Thymus (tissue), 11 donors: ENCODE measurements around the gene ERFL. TPM values are rescaled to one million over a fixed set of nuclear protein-coding genes. Genes with fewer than 3 reads are reported as not detected.
"Not testable (repeated sequence)": the region's sequence is repeated elsewhere in the genome, so short reads cannot be mapped to it uniquely, and the experiment has no call there.

Source experiments
- DNase-seq, 9 donors: peaks; one replicate each; pipeline ENCODE4 v3.0.0-alpha.2; 2013; ENCODE audit warnings: low spot score in 9 of 9, low read depth in 6 of 9, missing footprints in 1 of 9
- H3K27ac ChIP-seq, 2 donors: one replicate each; pipeline ENCODE4 v1.5.1; 2013; ENCODE audit warnings: control low read depth in 1 of 2, low read depth in 1 of 2, low read length in 1 of 2, mild to moderate bottlenecking in 1 of 2, moderate library complexity in 1 of 2
- H3K27me3 ChIP-seq, 2 donors: one replicate each; pipeline ENCODE4 v1.5.1; 2013; ENCODE audit warnings: low read length in 1 of 2; ENCODE audit not compliant: control insufficient read depth in 2 of 2, insufficient read depth in 1 of 2
- H3K36me3 ChIP-seq, 2 donors: one replicate each; pipeline ENCODE4 v1.5.1; 2013; ENCODE audit warnings: low read length in 1 of 2, mild to moderate bottlenecking in 1 of 2, moderate library complexity in 1 of 2; ENCODE audit not compliant: control insufficient read depth in 2 of 2, insufficient read depth in 2 of 2
- H3K4me1 ChIP-seq, 2 donors: one replicate each; pipeline ENCODE4 v1.5.1; 2013; ENCODE audit warnings: low read length in 2 of 2; ENCODE audit not compliant: control insufficient read depth in 2 of 2, insufficient read depth in 2 of 2
- H3K4me3 ChIP-seq, 2 donors: one replicate each; pipeline ENCODE4 v1.5.1; 2013; ENCODE audit warnings: low read length in 2 of 2, control low read depth in 1 of 2, mild to moderate bottlenecking in 1 of 2
- H3K9me3 ChIP-seq, 2 donors: one replicate each; pipeline ENCODE4 v1.5.1; 2013; ENCODE audit warnings: low read length in 1 of 2, mild to moderate bottlenecking in 1 of 2; ENCODE audit not compliant: control insufficient read depth in 2 of 2, insufficient read depth in 1 of 2
- WGBS: extraction: QIAGEN DNeasy Blood & Tissue Kit; methylation state at CpG from one replicate; pipeline ENCODE4 v1.1.7; 2013; 5-methylcytosine and 5-hydroxymethylcytosine counted together
- polyA plus RNA-seq: library from polyadenylated mRNA; stranded (reverse); fragments of 200-250 nt; gene quantifications from one replicate; pipeline ENCODE4 v1.2.3, GENCODE V29; 2013
- total RNA-seq: library from RNA; stranded (reverse); fragments of 120-200 nt; gene quantifications from one replicate; pipeline ENCODE4 v1.2.4, GENCODE V29; 2013
- donor health status: healthy.

Gene ERFL
- total and polyA plus RNA-seq, 2 donors: 0.09 to 3.5 TPM

- H3K9me3 ChIP-seq: no peaks in the 10 kb centered on the region
- H3K4me3 ChIP-seq: no peak overlapping the region
- WGBS: 98% methylated on average over 21 of the region's 21 CpGs
- no peaks in the 10 kb centered on the region for H3K36me3 ChIP-seq
- H3K27ac ChIP-seq: no peak overlapping the region
- no peak for DNase-seq
- H3K4me1 ChIP-seq: peaks cover 35 to 71% of the 10 kb centered on the region in 2 donors
- H3K27me3 ChIP-seq: no peaks in the 10 kb centered on the region
These were observed 49.2 kb downstream of the ERFL start for GRCh38 chr19:41879080-41879479.

GRCh38 chr19:41877916-41878905 lies 50.0 kb downstream of the ERFL start:
- Histone ChIP-seq H3K4me1 (peaks cover 37 to 80% of the 10 kb centered on the region in 2 donors), H3K27me3 (no peaks in the 10 kb centered on the region), H3K36me3 (no peaks in the 10 kb centered on the region), H3K9me3 (no peaks in the 10 kb centered on the region), H3K4me3 (peak overlapping the region; percentile 49 to 53), H3K27ac (peak overlapping the region; percentile 91 to 97)
- no peak for DNase-seq
- WGBS: 66% methylated on average over 17 of the region's 17 CpGs

DNA sequence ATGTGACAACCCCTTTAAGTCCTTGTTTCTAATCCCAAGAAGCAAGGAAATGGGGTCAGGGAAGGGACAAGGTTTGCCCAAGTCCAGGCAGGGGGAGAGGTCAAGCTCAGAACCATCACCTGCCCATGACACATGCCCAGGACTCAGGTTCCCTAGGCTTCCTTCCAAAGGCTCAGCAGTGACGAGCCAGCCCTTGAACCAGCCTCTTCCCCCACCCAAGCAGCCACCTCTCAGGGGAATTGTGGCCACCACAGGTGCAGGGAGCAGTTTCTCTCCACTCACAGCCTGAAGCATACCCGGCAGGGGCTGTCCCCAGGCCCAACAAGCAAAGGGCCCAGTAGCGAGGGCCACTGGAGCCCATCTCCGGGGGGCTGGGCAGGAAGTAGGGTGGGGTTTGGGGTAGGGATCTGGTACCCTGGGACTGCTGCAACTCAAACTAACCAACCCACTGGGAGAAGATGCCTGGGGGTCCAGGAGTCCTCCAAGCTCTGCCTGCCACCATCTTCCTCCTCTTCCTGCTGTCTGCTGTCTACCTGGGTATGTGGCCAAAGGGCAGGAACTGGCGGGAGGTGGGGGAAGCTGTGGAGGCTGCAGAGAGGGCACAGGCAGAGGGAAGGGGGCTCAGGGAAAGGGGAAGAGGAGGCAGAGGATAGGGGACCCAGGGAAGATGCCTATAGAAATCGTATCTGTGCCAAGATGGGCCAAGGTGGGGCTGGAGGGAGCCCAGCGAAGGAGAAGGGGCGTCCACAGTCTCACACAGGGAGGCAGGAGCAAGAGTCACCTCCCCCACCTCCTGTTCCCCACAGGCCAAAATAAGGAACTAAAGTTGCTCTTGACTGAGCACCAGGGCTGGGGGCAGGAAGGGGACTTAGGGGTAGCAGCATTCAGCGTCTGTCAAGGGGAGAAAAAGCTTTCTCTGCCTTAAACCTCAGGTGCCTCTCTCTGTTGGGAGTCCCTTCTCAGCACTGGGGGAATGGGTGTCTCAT lies 51.1 kb downstream of the ERFL start, which contains the start of gene CD79A:
CD79A (plus strand) TSS at position 433 of the 986 bp plus-strand sequence; CDS start at position 459, 26 bp downstream.
- peak within 1 kb of the TSS; percentile 49 to 53 for H3K4me3 ChIP-seq
- H3K27ac ChIP-seq: peak within 1 kb of the TSS; percentile 91 to 97
- no peaks in the 10 kb centered on the region for H3K27me3 ChIP-seq
- 6% methylated on average over 9 of the region's 9 CpGs for WGBS
- peaks cover 41 to 85% of the 10 kb centered on the region in 2 donors for H3K4me1 ChIP-seq
- H3K36me3 ChIP-seq: peaks cover 4 to 7% of the 10 kb centered on the region in 2 donors
- H3K9me3 ChIP-seq: no peaks in the 10 kb centered on the region
- peak in 3 of 9 donors; percentile 52 to 79 (median 57) for DNase-seq

DNA sequence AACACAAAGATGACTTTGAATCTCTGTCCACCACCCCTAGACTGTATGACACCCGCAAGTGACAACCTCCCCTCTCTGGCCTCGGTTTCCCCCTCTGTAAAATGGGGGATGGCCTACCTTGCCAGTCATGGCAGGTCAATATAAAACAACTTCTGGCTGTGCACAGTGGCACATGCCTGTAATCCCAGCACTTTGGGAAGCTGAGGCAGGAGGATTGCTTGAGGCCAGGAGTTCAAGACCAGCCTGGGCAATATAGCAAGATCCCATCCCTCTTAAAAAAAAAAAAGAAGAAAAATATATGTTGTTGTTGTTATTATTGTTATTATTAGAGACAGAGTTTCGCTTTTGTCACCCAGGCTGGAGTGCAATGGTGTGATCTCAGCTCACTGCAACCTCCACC lies 52.3 kb downstream of the ERFL start:
- not testable (repeated sequence) for H3K9me3 ChIP-seq, H3K27me3 ChIP-seq, DNase-seq
- Histone ChIP-seq H3K36me3 (peaks cover 7 to 18% of the 10 kb centered on the region in 2 donors), H3K4me1 (peaks cover 47 to 91% of the 10 kb centered on the region in 2 donors), H3K4me3 (peak overlapping the region in 1 of 2 donors; percentile 32), H3K27ac (peak overlapping the region; percentile 91 to 96)
- WGBS: 74% methylated on average over 3 of the region's 3 CpGs

DNA sequence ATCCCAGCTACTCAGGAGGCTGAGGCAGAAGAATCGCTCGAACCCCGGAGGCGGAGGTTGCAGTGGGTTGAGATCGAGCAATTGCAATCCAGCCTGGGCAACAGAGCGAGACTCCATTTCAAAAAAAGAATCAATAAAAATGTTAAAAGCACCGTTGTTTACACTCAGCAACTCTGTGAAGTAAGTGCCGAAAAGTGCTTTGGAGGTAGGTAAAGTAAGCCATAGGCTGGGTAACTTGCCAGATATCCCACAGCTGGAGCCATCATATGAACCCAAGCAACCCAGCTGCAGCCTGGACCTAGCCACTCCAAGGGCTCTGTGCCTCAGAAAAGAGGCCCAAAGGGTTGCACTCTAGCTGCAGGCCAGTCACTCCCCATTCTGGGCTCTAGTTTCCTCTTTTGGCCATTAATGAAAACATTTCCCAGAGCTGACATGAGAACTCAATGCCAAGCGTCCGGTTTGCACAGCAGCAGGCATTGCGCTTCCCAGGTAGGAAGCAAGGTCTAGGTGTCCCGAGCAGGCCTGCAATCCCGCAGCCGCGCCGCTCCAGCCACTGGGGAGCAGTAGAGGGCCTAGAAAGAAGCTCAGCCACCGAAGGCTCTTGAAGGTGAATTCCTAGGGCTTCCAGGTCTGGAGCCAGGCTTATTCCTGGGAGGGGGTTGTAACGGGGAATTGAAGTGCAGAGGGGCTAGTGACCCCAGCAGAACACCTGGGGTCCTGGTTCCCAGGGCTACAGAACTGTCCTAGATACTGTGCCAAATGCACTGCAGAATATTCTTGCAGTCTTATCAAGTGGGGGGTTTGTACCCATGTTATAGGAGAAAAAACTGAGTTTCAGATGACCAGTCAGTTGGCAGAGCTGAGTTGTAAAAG lies 55.2 kb downstream of the ERFL start:
- H3K27me3 ChIP-seq: no peaks in the 10 kb centered on the region
- peak overlapping the region; percentile 19 to 38 for H3K27ac ChIP-seq
- no peak overlapping the region for H3K4me3 ChIP-seq
- peaks cover 33 to 46% of the 10 kb centered on the region in 2 donors for H3K36me3 ChIP-seq
- DNase-seq: peak in 2 of 9 donors; percentile 61 to 78
- WGBS: 62% methylated on average over 18 of the region's 18 CpGs
- H3K9me3 ChIP-seq: no peaks in the 10 kb centered on the region
- peaks cover 42 to 99% of the 10 kb centered on the region in 2 donors for H3K4me1 ChIP-seq

- peaks cover 36 to 52% of the 10 kb centered on the region in 2 donors for H3K36me3 ChIP-seq
- no peaks in the 10 kb centered on the region for H3K9me3 ChIP-seq
- 94% methylated on average over 12 of the region's 12 CpGs for WGBS
- peak overlapping the region; percentile 84 to 95 for H3K27ac ChIP-seq
- DNase-seq: no peak
- H3K4me1 ChIP-seq: peaks cover 37 to 99% of the 10 kb centered on the region in 2 donors
- H3K4me3 ChIP-seq: no peak overlapping the region
- no peaks in the 10 kb centered on the region for H3K27me3 ChIP-seq
These were observed 55.9 kb downstream of the ERFL start for GRCh38 chr19:41872384-41872774.

DNA sequence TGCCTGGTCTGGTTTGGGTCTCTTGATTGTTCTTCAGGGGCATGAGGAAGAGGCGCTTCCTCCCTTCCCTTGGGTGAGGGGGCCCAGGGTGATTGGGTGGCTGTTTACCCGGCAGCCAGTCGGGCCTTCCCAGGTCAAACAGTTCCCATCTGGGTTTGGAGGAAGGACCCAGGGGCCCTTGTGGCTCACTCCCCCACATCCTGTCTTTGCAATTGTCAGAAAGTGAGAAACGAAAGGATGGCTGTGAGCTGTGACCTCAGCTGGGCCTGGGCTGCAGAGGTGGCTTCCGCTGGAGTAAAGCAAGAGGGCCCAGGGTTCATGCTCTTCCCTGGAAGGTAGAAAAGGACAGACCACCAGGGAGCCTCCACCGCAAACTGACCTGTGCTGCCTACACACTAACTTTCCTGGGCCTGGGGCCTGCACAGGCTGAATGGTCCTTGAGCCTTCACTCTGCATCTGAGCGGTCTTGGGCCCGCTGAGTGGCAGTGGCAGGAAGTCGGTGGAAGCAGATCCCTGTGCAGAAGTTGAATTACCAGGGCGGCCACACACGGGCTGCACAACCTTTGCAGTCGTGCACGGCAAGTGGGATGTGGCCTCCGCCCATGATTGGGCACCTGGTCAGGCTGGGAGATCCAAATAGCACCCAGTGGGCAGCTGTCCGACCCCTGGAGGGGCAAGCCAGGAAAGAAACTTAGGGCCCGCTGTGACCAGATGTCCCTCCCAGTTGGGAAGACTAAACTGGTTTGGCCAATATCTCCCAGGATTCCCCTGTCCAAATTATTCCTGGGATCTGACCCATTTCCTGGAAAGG lies 56.5 kb downstream of the ERFL start:
- DNase-seq: peak in 3 of 9 donors; percentile 58 to 86 (median 69)
- 24% methylated on average over 16 of the region's 16 CpGs for WGBS
- no peaks in the 10 kb centered on the region for H3K9me3 ChIP-seq
- no peaks in the 10 kb centered on the region for H3K27me3 ChIP-seq
- H3K4me1 ChIP-seq: peaks cover 34 to 93% of the 10 kb centered on the region in 2 donors
- peaks cover 36 to 57% of the 10 kb centered on the region in 2 donors for H3K36me3 ChIP-seq
- peak overlapping the region; percentile 84 to 95 for H3K27ac ChIP-seq
- H3K4me3 ChIP-seq: no peak overlapping the region
